ENCODE data around the gene SNX8. TPM values are rescaled to one million over a fixed set of nuclear protein-coding genes. Genes with fewer than 3 reads are reported as not detected.
"Not testable (repeated sequence)": the region's sequence is repeated elsewhere in the genome, so short reads cannot be mapped to it uniquely, and the experiment has no call there.

Gene SNX8
- total RNA-seq, 2 donors from 2014 or later = 8.6 to 9.3 TPM

GRCh38 chr7:2314956-2315530, 802 bp upstream of the SNX8 start:
- not testable (repeated sequence) for H3K4me3 Mint-ChIP-seq; ATAC-seq; H3K27ac Mint-ChIP-seq; DNase-seq; H3K36me3 Mint-ChIP-seq (ENCODE audit: low read depth); H3K27me3 Mint-ChIP-seq; H3K9me3 ChIP-seq (ENCODE audit: control insufficient read depth, low read length, poor library complexity, severe bottlenecking)
- H3K4me1 Mint-ChIP-seq = peaks cover 13% of the 10 kb centered on the region

GRCh38 chr7:2313450-2314208, 612 bp downstream of the SNX8 start:
- peak; percentile 0 for ATAC-seq
- Mint-ChIP-seq H3K4me1 (peaks cover 13% of the 10 kb centered on the region), H3K27me3 (no peaks in the 10 kb centered on the region), H3K36me3 (ENCODE audit: low read depth) (no peaks in the 10 kb centered on the region), H3K27ac (peak overlapping the region; percentile 37), H3K4me3 (no peak overlapping the region)
- DNase-seq = no peak
- H3K9me3 ChIP-seq (ENCODE audit: control insufficient read depth, low read length, poor library complexity, severe bottlenecking) = no peaks in the 10 kb centered on the region

DNA sequence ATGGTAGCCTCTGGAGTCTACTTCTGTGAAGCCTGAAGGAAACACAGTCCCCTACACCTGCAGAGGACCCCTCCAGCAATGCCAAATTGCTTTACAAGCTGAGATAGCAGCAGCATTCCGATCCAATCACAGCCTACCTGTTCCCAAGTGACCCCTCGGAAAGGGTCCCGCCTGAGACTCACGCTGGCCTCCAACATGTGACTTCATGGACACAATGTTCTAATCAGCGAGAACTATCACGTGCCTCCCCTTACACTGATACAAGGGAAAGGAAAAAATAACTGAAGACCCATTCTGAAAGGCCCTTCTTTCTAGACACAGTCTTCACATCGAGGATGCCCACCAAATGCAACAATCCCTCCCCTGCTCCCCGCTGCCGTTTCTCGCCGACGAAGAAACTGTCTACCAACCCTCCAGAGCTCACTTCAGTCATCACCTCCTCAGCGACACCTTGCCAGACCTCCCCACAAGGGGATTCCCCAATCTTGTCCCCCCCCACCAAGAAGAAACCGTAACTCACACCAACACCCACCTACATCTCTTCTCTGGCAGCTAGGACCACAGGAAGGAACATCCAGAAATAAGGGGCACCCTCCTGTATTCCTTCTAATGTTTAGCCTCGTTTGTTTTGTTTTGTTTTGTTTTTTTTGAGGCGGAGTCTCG, 1.8 kb downstream of the SNX8 start:
- Mint-ChIP-seq H3K4me3 (no peak overlapping the region), H3K27me3 (no peaks in the 10 kb centered on the region), H3K4me1 (peaks cover 13% of the 10 kb centered on the region), H3K36me3 (ENCODE audit: low read depth) (peaks cover 2% of the 10 kb centered on the region), H3K27ac (no peak overlapping the region)
- no peaks in the 10 kb centered on the region for H3K9me3 ChIP-seq (ENCODE audit: control insufficient read depth, low read length, poor library complexity, severe bottlenecking)
- DNase-seq (no peak), ATAC-seq (no peak)

DNA sequence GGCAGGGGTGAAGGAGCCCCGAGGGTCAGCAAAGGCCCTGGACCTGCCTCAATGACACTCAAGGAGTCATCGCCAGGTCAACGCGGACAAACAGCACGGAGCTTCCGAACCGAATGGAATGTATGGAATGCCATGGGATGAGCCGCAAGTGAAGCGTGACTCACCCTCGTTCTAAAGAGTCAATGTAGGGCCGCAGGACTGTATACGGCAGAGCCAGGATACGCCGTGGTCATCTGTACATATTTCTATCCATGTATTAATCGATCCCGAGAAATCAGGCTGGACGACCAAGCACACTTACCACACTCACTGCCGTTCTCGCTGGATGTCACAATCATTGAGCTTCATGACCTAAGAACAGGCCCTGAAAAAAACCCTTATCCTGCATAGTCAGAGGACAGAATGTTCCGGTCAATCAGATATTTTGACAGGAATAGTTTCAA, 4.3 kb downstream of the SNX8 start:
- Mint-ChIP-seq H3K27ac (no peak overlapping the region), H3K27me3 (no peaks in the 10 kb centered on the region)
- no peaks in the 10 kb centered on the region for H3K9me3 ChIP-seq (ENCODE audit: control insufficient read depth, low read length, poor library complexity, severe bottlenecking)

DNA sequence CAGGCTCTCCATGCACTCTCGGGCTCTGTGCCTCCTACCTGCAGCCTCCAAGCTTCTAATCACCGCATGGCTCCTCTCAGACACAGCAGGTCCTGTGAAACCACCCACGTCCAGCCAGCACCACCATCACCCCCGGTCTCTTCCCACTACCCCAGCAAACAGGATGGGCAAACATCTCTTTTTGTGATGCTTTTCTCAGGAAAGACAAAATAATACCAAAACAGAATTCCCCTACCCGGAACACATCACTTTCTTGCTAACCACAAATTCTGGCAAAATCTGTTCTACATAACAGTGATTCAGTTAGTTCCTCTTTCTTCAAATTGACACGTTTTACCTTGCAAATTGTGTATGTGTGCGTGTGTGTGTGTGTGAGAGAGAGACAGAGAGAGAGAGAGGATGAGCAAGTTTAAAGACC, 6.5 kb downstream of the SNX8 start:
- peak; percentile 45 for ATAC-seq
- H3K9me3 ChIP-seq (ENCODE audit: control insufficient read depth, low read length, poor library complexity, severe bottlenecking) = no peaks in the 10 kb centered on the region
- no peak for DNase-seq
- Mint-ChIP-seq H3K4me1 (peaks cover 10% of the 10 kb centered on the region), H3K4me3 (no peak overlapping the region), H3K36me3 (ENCODE audit: low read depth) (peaks cover 2% of the 10 kb centered on the region), H3K27me3 (no peaks in the 10 kb centered on the region), H3K27ac (no peak overlapping the region)

More for the DNA sequence above, 4.3 kb downstream of the SNX8 start:
- peaks cover 14% of the 10 kb centered on the region for H3K4me1 Mint-ChIP-seq
- no peak for DNase-seq
- peaks cover 2% of the 10 kb centered on the region for H3K36me3 Mint-ChIP-seq (ENCODE audit: low read depth)
- no peak overlapping the region for H3K4me3 Mint-ChIP-seq
- no peak for ATAC-seq

DNA sequence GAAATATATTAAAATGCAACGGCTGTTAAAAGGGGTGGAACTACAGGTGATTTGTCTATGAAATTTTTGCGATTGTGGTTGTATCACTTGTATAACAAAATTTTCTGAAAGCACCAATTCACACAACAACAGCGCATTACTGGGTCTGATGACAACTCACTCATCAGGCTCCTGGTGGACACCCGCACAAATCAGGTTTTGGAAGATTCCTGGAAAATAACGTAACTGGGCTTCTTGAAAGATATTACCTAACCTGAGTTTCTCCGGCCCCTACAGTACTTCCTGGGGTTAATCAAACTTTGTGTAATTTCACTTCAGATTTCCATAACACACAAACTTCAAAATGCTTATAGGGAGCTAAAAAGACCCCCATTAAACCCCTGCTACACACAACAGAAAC, 7.6 kb downstream of the SNX8 start:
- Mint-ChIP-seq H3K4me1 (peaks cover 5% of the 10 kb centered on the region), H3K4me3 (no peak overlapping the region), H3K36me3 (ENCODE audit: low read depth) (peaks cover 2% of the 10 kb centered on the region), H3K27me3 (no peaks in the 10 kb centered on the region), H3K27ac (no peak overlapping the region)
- H3K9me3 ChIP-seq (ENCODE audit: control insufficient read depth, low read length, poor library complexity, severe bottlenecking) = no peaks in the 10 kb centered on the region
- no peak for ATAC-seq
- DNase-seq = no peak

- H3K27ac Mint-ChIP-seq; H3K27me3 Mint-ChIP-seq; ATAC-seq; H3K9me3 ChIP-seq (ENCODE audit: control insufficient read depth, low read length, poor library complexity, severe bottlenecking); H3K4me1 Mint-ChIP-seq; DNase-seq; H3K4me3 Mint-ChIP-seq; H3K36me3 Mint-ChIP-seq (ENCODE audit: low read depth): not testable (repeated sequence)
Observed at GRCh38 chr7:2305258-2305657, 9.0 kb downstream of the SNX8 start.

- not testable (repeated sequence) for H3K27ac Mint-ChIP-seq; DNase-seq; H3K36me3 Mint-ChIP-seq (ENCODE audit: low read depth); H3K27me3 Mint-ChIP-seq; ATAC-seq; H3K9me3 ChIP-seq (ENCODE audit: control insufficient read depth, low read length, poor library complexity, severe bottlenecking); H3K4me3 Mint-ChIP-seq
- H3K4me1 Mint-ChIP-seq = peaks cover 11% of the 10 kb centered on the region
Observed at GRCh38 chr7:2303520-2303919, 10.7 kb downstream of the SNX8 start.

DNA sequence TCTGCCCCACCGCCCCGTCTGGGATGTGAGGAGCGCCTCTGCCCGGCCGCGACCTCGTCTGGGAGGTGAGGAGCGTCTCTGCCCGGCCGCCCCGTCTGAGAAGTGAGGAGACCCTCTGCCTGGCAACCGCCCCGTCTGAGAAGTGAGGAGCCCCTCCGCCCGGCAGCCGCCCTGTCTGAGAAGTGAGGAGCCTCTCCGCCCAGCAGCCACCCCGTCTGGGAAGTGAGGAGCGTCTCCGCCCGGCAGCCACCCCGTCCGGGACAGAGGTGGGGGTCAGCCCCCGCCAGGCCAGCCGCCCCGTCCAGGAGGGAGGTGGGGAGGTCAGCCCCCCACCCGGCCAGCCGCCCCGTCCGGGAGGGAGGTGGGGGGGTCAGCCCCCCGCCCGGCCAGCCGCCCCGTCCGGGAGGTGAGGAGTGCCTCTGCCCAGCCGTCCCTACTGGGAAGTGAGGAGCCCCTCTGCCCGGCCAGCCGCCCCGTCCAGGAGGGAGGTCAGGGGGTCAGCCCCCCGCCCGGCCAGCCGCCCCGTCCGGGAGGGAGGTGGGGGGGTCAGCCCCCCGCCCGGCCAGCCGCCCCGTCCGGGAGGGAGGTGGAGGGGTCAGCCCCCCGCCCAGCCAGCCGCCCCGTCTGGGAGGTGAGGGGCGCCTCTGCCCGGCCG, 11.4 kb downstream of the SNX8 start:
- DNase-seq; H3K27me3 Mint-ChIP-seq; ATAC-seq; H3K4me3 Mint-ChIP-seq; H3K9me3 ChIP-seq (ENCODE audit: control insufficient read depth, low read length, poor library complexity, severe bottlenecking); H3K36me3 Mint-ChIP-seq (ENCODE audit: low read depth); H3K27ac Mint-ChIP-seq: not testable (repeated sequence)
- peaks cover 10% of the 10 kb centered on the region for H3K4me1 Mint-ChIP-seq

DNA sequence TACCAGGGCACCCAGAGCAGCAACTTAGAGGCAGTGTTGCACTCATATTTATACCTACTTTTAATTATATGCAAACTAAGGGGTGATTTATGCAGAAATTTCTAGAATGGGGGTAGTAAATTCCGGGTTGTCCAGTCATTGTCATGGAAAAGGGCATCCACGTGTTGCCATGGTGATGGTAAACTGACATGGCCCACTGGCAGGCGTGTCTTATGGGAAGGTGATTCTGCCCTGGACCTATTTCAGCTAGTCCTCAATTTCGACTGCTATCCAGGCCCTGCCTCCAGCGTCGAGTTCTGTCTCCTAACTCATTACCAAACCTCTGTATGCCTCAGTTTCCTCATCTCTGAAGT, 12.8 kb downstream of the SNX8 start:
- H3K4me1 Mint-ChIP-seq = peaks cover 8% of the 10 kb centered on the region
- no peak overlapping the region for H3K4me3 Mint-ChIP-seq
- ATAC-seq (no peak), DNase-seq (no peak)
- H3K27ac Mint-ChIP-seq = no peak overlapping the region
- H3K36me3 Mint-ChIP-seq (ENCODE audit: low read depth) = no peaks in the 10 kb centered on the region
- no peaks in the 10 kb centered on the region for H3K9me3 ChIP-seq (ENCODE audit: control insufficient read depth, low read length, poor library complexity, severe bottlenecking)
- no peaks in the 10 kb centered on the region for H3K27me3 Mint-ChIP-seq

DNA sequence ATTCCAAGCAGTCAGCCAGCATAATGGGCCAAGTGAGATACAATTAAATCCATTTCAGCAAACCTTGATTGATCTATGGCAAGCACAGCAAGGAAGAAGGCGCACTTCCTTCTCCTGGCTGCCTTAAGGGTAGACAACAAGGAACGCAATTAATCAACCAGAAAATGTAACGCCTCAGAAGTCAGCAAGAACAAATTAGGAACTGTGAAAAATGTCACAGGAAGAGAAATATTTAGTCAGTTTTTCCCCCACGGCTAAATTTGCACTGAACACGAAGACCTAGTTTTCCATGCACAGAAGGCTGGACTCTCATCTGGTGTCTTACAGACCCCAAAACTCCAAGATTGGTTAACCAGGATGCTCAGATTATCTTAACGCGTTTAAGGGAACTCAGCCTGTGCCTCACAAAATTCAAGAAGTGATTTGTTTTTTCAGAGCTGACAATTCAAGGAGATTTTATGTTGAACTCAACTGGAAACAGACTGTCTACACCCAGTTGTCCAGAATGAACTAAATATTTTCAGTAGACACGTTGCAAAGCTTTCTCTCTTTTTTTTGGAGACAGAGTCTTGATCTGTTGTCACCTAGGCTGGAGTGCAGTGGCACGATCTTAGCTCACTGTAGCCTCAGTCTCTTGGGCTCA, 14.2 kb downstream of the SNX8 start:
- no peaks in the 10 kb centered on the region for H3K36me3 Mint-ChIP-seq (ENCODE audit: low read depth)
- no peak overlapping the region for H3K4me3 Mint-ChIP-seq
- no peak overlapping the region for H3K27ac Mint-ChIP-seq
- DNase-seq = no peak
- no peaks in the 10 kb centered on the region for H3K27me3 Mint-ChIP-seq
- ATAC-seq = no peak
- H3K9me3 ChIP-seq (ENCODE audit: control insufficient read depth, low read length, poor library complexity, severe bottlenecking) = no peaks in the 10 kb centered on the region
- H3K4me1 Mint-ChIP-seq = peaks cover 6% of the 10 kb centered on the region

- no peak overlapping the region for H3K4me3 Mint-ChIP-seq
- DNase-seq = no peak
- peak; percentile 20 for ATAC-seq
- no peaks in the 10 kb centered on the region for H3K27me3 Mint-ChIP-seq
- H3K36me3 Mint-ChIP-seq (ENCODE audit: low read depth) = no peaks in the 10 kb centered on the region
- H3K4me1 Mint-ChIP-seq = peaks cover 6% of the 10 kb centered on the region
- H3K27ac Mint-ChIP-seq = no peak overlapping the region
- H3K9me3 ChIP-seq (ENCODE audit: control insufficient read depth, low read length, poor library complexity, severe bottlenecking) = no peaks in the 10 kb centered on the region
Observed at GRCh38 chr7:2299131-2299829, 15.0 kb downstream of the SNX8 start.
